ENCODE results near the gene EPM2A.
"Not testable (repeated sequence)": the region's sequence is repeated elsewhere in the genome, so short reads cannot be mapped to it uniquely, and the experiment has no call there.

The EPM2A gene

DNA sequence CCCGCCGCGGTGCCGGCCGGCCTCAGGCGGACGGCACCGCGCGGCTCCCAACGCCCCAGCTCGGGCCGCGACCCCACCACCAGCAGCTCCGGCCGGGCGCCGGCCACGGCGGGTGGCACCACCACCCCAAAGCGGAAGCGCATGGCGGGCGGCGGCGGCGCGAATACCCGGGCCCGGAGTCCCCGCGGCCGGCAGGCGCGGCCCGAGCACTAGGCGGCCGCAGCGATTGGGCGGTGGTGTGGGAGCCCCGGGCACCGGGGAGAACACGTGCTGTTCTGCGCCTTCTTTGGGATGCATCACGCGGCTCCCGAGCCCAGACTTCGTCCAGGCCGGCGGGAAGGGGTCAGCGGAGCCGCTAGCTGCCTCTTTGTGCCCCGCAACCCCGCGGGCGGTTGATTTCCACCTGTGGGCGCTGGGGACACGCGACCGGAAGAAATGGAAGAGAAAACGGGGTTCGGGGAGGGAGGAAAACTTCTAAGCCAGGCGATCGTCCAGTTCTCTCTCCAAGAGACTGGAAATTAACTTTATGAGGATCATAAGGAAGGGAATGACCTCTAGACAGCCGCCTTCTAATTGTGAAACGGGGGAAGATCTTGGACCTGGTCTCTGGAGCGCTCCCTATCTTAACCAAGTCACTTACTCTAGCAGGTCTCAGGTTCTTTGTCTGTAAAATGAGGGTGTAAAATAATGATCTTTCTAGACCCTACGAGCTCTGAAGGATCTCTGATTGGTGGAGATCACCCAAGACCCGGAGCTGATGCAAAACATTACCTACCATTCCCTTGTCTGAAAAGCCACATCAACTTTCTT, at the start of gene EPM2A:
TSS of gene EPM2A (minus strand) at position 165 of the 810 bp plus-strand sequence. CDS start at position 143, 22 bp downstream.
- DNase-seq = peak; percentile 77

DNA sequence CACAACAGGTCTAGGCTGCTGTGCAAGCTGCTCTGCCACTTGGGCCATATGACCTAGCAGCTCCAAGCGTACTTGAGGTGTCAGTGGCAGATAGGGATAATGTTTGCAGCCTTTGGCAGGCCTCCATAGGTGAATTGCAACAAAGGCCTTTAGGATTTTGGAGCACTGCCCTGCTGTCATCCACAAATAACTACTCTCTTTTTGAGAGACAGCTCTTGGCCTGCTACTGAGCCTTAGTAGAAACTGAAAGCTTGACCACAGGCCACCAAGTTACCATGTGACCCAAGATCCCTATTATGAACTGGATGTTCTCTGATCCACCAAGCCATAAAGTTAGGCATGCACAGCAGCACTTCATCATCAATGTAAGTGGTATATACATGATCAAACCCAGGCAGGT, 49.4 kb upstream of the EPM2A start:
- no peak for DNase-seq

DNA sequence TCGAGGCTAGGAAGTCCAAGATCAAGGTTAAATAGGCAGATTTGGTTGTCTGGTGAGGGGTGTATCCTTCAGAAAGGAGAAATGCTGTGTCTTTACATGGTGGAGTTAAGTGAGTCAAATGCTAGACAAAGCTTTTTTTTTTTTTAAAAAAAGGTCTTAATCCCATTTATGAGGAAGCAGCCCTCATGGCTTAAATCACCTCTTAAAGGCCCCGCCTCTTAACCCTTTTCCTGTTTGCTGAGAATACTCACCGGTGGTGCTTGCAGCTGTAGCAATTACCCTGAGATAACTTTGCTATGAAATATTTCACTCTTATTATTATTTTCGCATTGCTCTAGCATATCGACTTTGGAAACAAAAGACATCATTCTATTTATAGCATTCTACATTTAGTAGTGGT, 48.5 kb upstream of the EPM2A start:
- no peak for DNase-seq

DNA sequence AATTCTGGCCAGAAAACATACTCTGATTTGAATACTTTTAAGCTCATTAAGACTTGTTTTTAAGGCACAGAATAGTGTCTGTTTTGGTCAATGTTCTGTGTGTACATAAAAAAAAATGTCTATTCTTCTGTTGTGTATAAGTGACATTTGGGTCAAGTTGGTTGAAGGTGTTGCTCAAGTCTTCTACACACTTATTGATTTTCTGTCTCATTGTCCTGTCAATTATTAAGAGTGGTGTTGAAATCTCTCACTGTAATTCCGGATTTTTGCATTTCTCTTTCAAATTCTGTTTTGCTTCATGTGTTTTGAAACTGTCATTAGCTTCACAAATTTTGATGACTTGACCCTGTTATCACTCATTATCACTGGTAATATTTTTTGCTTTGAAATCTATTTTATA, 37.5 kb upstream of the EPM2A start:
- DNase-seq = no peak

DNA sequence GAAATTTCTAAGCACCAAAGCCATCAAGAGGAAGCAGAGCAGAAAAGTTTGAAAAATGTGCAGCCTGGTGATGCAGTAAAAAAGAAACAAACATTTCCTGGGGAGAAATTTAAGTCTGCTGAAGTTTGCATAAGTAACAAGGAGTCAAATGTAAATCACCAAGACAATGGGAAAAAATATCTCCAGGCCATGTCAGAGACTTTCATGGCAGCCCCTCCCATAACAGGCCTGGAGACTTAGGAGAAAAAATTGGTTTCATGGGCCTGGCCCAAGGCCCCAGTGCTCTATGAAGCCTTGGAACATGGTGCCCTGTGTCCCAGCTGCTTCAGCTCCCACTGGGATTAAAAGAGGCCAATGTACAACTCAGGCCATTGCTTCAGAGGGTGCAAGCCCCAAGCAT, 30.1 kb upstream of the EPM2A start:
- no peak for DNase-seq

DNA sequence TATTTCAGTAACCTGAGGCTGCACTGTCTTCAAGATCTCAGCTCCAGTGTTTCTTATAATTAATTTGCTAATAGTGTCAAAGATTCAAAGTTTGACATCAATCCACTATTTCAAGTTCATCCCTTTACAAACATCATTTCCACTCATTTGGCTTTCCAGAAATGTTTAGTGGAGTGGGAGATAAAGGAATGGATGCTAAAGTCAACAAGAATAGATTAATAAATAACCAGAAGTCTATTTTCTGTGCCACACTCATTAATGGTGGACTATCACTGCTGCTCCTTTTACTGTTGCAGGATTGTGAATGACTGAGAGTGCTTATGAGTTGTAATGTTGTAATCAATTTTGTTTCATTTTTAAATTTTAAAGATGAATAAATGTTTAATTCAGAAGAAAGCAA, 28.4 kb upstream of the EPM2A start:
- no peak for DNase-seq

DNA sequence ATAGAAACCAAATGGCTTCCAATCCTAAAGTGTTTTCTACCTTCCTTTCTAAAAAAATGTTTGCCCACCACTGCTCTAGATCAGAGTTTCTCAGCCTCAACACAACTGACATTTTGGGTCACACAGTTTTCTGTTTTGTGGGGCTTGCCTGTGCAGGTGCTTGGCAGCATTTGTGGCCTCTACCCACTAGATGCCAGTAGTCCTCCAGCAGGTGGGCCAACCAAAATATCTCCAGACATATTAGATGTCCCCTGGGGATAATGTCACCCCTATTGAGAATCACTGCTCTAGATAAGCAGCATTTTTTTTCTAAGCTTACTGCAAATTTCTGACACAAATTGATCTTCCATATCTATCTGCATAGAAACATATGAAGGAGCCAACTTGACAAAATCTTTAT, 26.3 kb upstream of the EPM2A start:
- DNase-seq = no peak

DNA sequence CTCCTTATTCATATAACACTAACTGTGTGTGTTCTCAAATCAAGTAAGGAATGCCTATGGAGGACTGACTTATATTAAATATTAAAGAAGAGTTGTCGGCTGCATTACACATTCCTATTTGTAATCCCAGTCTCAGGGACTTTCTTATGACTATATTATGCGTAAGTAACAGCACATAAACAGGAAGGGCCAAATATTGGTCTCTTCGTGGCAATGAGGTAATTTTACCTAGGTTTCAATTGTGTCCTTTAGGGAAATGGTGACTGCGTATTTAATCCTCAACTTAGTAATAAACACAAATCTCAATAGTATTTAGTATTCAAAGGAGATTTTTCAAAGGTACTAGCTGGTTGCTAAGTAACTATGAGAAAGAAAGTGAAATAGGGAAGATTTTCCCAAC, 22.8 kb upstream of the EPM2A start:
- DNase-seq = no peak

DNA sequence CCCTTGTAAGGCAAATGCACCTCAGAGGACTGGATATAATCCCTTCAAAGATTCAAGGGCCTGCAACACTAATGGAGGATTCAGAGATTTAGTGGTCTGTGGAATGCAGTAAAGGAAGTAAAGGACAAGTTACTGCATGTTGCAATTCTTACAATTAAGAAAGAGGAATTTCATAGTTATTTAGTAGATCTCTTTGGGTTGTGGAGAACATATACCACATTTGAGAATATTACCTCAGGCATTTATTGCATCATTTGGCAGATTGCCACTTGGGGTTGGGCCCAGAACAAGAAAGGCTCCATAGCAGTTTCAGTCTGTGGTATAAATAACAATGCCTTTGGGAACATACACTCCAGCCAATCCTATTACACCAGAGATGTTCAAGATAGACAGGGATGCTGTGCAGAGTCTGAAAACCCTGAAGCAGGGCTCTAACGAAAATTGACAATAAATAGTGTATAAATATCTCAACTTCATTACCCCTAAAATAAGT, 20.9 kb upstream of the EPM2A start:
- DNase-seq = peak; percentile 86

DNA sequence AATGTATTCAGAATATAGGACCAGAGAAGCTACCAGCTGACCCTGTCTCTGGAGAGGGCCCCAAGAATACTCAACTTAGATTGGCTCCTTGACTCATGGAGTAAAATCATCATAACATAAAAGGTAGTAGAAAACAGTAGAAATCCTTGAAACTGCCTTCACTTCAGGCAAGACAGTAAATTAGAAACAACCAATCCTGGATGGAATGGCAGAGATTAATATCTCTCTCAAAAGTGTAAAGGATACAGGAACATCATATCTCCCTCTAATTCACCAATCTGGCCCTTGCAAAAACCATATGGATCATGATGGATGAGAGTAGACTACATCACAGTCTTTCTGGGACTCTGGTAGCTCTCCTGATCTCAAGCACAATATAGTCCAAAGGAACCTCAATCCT, 20.4 kb upstream of the EPM2A start:
- DNase-seq = no peak

DNA sequence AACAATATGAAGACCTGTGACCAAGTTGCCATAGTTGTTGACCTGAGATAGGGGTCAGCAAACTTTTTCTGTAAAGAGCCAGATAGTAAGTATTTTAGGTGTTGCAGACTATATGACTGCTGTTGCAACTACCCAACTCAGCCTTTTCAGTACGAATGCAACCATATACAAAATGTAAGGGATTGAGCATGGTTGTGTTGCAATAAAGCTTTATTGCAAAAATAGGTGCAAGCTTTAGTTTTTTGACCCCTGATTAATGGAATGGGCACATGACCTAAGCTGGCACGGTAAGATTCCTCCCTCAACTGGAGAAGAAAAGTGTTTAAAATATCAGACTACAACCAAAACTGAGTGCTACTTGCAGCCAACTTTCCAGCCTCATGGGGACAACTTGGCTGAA, 17.3 kb upstream of the EPM2A start:
- DNase-seq = no peak

DNA sequence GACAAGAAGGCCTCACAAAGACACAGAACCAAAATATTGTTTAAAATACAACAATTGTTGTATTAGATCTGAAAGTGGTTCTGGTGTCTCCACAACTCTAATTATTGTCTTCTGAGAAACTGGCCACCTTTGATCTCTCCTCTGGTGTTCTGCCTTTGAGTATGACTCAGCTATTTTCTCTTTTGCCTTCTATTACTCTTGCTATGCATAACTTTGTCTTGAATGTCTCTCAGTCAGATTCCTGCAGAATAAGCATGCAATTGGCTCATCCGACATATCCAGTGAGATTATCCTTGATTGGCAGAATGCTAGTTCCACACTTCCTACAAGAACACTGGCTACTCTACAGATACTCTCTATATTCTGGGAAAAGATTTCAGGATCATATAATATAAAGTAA, 14.3 kb upstream of the EPM2A start:
- peak; percentile 65 for DNase-seq

DNA sequence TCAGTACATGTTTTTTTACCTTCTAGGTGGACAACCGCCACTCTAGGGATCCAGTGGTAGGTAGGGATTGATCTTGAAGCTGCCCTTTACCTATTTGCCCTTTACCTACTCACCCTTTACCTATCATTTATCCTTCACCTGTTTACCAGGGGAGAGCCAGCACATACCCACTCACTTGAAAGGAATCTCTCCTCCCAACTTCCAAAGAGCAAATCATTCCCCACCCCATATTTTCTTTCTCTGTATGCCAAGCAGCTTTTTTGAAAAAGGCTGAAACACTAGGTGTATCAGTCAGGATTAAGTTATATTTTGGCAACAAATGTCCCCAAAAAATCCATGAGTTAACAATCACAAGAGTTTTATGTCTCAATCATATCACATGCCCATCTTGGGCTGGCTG, 10.5 kb upstream of the EPM2A start:
- no peak for DNase-seq

DNA sequence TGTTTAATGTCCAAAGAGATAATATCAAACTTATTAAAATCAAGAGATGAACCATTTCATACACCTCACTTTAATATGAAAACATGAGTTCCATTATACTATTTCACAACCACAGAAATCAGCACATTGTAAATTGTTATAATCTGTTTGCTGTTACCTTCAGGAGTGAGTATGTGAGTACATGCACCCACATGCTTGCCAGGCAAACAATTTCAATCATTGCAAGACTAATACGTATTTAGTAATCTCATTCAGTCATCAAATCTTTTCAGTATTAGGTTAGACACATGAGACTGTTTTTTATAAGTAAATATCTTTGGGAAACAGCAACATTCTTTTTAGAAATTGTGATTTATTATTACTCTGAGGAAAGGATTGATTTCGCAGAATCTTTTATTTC, 9.3 kb upstream of the EPM2A start:
- no peak for DNase-seq

DNA sequence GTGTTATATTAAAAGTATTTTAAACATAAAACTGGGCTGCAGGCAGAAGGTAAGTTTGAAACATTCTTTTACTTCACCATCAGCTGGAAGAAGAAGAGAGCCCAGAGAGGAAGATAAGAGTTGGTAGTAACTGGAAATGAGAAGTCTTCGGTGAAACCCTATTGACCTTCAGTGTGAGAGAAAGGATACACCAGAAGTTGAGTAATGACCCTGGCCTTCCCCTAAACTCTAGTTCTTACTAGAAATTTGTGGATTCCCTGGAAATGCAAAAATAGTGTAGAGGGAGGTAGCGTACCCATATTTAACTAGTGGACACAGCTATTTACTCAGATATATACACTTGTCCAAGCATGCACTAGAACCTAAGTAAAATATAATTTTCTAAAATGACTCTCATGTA, 8.0 kb upstream of the EPM2A start:
- no peak for DNase-seq

DNA sequence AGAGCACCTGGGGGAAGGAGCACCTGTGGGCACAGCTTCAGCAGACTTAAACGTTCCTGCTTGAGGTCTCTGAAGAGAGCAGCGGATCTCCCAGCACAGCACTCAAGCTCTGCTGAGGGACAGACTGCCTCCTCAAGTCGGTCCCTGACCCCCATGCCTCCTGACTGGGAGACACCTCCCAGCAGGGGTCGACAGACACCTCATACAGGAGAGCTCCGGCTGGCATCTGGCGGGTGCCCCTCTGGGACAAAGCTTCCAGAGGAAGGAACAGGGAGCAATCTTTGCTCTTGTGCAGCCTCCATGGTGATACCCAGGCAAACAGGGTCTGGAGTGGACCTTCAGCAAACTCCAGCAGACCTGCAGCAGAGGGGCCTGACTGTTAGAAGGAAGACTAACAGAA, 7.2 kb upstream of the EPM2A start:
- not testable (repeated sequence) for DNase-seq

DNA sequence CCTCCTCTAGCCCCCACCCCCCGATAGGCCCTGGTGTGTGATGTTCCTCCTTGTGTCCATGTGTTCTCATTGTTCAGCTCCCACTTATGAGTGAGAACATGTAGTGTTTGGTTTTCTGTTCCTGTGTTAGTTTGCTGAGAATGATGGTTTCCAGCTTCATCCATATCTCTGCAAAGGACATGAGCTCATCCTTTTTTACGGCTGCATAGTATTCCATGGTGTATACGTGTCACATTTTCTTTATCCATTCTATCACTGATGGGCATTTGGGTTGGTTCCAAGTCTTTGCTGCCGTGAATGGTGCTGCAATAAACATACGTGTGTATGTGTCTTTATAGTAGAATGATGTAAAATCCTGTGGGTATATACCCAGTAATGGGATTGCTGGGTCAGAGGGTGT, 4.4 kb upstream of the EPM2A start:
- DNase-seq = not testable (repeated sequence)

DNA sequence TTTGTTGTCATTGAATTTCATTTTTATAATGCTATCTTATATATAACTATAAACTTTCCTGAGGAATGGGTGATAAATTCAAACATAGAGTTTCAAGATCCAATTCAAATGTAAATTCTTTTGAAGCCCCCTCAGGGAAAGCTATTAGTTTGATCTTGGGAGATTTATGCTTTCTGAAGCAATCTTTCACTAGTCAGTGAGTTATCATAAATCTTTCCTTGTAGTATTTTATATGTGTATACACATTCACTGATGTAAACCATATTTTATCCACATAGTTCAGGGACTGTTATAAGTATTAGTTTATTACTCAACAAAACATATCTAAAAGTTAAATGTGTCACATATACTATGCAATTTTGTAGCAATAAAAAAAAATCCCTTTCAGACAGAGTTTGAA, 2.9 kb upstream of the EPM2A start:
- DNase-seq = no peak

DNA sequence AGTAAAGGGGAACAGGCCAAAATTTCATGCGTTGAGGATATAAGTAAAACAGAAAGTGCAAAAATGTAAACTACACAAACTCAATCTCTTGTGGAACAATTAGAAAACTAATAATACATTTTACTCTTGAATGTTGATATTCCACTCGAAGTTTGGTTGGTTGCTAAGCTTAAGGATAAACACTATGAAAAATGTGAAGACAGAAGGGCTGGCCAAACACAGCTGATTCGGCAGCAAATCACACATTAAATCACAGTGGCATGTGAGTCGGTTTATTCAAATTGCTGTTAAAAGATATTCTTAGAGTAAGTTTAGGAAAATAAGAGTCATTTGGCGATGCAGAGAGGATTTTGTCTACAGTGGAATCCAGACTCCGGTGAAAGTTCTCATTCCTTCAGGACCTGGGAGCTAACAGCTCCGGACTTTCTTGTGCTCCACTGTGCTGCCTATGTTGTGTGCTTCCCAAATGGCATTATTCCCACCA, 1.4 kb upstream of the EPM2A start:
- no peak for DNase-seq

DNA sequence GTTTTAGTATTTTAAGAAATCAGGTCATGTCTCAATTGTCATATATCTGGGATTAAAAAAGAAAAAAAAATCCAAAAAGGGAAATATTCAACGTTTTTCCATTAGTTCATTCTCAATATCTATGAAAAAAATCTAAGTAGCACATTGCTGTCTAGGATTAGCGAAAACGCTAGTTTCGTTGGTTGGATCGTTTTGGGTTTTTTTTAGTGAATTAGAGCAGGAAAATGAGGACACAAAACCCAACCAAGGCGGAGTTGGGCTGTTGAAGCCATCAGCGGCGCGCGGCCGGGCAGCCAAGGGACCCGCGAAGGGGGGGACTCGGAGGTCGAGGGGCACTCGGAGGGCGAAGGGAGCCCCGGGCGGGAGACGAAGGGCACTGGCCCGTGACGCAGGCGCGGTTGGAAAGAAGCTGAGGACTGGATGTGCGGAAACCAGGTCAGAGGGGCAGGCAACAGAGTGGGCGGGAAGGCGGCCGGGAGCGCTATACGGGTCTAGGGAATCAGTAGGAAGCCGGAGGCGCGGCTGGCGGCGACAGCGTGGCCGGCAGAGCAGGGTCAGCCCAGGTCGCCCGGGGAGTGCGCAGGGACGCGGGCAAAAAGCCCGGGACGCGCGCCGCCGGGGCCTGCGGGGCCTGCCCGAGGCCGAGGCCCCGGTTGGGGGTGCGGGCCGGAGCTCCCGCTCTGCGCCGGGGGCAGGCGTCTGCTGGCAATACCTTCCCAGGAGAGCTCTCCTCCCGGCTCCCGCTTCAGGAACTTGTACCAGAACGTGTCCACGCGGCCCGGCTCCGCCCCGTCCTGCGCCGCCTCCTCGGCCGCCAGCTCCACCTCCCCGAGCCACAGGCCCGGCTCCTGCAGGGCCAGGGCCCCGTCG, 599 bp downstream of the EPM2A start:
- peak; percentile 93 for DNase-seq

DNA sequence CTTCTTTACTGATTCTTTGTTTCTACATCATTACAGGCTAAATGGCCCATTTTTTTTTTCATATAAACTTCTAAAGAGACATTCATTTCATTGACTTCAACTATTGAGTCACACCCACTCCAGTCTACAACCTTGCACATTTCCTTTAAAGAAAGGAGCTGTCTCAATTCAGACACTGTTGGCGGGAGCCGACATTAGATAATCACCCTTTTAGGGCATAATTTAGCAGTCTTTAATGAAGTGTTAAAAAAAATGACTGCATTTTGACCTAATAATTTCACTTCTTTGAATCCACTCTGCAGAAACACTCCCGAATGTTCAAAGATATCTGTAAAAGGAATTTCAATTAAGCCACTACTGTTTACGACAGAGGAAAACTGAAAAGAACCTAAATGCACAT, 1.5 kb downstream of the EPM2A start:
- DNase-seq = no peak

DNA sequence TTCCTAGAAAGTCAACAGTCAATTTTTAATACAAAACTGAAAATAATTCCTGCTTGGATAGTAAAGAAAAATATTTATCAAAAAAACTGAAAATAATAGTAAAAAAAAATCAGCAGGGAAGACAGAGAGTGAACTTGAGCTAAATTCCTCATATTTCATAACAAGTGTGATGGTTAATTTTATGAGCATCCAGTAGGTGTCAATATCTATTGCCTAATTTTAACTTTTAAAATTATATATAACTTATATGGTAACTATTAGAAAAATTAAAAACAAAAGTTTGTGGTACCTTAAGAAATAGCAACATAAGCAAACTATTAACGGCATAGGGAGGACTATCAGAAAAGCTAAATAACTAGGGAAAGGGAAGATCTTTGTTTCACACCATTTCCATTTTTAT, 2.1 kb downstream of the EPM2A start:
- no peak for DNase-seq

DNA sequence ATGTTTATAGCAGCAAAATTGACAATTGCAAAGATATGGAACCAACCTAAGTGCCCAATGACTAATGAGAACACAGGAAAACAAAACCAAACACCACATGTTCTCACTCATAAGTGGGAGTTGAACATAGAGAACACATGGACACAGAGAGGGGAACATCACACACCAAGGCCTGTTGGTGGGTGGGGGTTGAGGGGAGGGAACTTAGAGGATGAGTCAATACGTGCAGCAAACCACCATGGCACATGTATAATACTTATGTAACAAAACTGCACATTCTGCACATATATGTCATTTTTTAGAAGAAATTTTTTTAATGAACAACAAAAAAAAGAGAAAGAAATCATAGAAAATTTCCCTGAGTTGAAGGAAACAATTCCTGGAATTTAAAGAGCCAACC, 3.9 kb downstream of the EPM2A start:
- DNase-seq = peak; percentile 11

DNA sequence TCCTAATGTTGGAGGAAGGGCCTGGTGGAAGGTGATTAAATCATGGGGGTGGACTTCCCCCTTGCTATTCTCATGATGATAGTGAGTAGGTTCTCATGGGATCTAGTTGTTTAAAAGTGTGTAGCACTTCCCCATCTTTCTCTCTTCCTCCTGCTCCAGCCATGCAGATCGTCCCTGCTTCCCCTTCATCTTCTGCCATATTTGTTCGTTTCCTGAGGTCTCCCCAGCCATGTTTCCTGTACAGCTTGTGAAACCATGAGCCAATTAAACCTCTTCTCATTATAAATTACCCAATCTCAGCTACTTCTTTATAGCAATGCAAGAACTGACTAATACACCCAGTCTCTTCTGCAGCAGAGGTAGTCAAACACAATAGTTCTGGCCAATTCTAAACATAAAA, 5.4 kb downstream of the EPM2A start:
- no peak for DNase-seq
